ENCODE results near the gene LANCL2.

GRCh38 chr7:55411844-55412243 is 46.7 kb downstream of the LANCL2 start:
- TF ChIP-seq, protein P1, sequence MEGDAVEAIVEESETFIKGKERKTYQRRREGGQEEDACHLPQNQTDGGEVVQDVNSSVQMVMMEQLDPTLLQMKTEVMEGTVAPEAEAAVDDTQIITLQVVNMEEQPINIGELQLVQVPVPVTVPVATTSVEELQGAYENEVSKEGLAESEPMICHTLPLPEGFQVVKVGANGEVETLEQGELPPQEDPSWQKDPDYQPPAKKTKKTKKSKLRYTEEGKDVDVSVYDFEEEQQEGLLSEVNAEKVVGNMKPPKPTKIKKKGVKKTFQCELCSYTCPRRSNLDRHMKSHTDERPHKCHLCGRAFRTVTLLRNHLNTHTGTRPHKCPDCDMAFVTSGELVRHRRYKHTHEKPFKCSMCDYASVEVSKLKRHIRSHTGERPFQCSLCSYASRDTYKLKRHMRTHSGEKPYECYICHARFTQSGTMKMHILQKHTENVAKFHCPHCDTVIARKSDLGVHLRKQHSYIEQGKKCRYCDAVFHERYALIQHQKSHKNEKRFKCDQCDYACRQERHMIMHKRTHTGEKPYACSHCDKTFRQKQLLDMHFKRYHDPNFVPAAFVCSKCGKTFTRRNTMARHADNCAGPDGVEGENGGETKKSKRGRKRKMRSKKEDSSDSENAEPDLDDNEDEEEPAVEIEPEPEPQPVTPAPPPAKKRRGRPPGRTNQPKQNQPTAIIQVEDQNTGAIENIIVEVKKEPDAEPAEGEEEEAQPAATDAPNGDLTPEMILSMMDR (IDR thresholded peaks at IDR 0.05) = no peak
- no peak for TF ChIP-seq POLR2A (IDR thresholded peaks at IDR 0.05)
